D341Med (cell line): ENCODE results near the gene ARHGDIG.
"Not testable (repeated sequence)": the region's sequence is repeated elsewhere in the genome, so short reads cannot be mapped to it uniquely, and the experiment has no call there.

Source experiments
- DNase-seq: peaks from one replicate; pipeline ENCODE4 v3.0.0; 2012; ENCODE audit warnings: low spot score

Gene ARHGDIG

GRCh38 chr16:264440-264951, 15.9 kb upstream of the ARHGDIG start:
- no peak for DNase-seq

DNA sequence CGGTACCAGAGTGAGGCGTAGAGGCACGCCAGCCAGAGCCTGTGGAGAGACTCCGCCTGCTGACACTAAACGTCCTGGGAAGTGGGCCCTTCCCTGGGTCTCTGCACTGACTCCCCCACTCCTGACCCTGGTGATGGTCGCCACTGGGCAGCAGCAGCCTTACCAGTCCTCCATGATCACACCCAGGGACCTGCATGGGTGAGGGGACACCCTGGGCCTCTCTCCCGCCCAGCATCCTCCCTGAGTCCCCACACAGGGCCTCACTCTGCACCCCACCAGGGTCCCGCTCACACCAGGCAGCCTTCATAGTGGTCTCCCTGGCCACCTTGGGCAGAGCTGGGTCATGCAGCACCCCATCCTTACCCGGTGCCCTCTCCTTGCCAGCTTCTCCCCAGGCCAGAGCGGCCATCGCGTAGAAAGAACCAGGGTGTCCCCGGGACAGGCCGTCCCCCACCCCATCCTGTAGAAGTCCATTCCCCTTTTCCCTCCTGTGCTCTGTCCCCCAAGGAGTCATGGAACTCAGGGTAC, 15.3 kb upstream of the ARHGDIG start:
- no peak for DNase-seq

- DNase-seq, result no peak
Observed at GRCh38 chr16:265711-266110, 14.7 kb upstream of the ARHGDIG start.

GRCh38 chr16:266258-267164, 13.9 kb upstream of the ARHGDIG start:
- no peak for DNase-seq

- not testable (repeated sequence) for DNase-seq
Observed at GRCh38 chr16:267562-267961, 12.8 kb upstream of the ARHGDIG start.

DNA sequence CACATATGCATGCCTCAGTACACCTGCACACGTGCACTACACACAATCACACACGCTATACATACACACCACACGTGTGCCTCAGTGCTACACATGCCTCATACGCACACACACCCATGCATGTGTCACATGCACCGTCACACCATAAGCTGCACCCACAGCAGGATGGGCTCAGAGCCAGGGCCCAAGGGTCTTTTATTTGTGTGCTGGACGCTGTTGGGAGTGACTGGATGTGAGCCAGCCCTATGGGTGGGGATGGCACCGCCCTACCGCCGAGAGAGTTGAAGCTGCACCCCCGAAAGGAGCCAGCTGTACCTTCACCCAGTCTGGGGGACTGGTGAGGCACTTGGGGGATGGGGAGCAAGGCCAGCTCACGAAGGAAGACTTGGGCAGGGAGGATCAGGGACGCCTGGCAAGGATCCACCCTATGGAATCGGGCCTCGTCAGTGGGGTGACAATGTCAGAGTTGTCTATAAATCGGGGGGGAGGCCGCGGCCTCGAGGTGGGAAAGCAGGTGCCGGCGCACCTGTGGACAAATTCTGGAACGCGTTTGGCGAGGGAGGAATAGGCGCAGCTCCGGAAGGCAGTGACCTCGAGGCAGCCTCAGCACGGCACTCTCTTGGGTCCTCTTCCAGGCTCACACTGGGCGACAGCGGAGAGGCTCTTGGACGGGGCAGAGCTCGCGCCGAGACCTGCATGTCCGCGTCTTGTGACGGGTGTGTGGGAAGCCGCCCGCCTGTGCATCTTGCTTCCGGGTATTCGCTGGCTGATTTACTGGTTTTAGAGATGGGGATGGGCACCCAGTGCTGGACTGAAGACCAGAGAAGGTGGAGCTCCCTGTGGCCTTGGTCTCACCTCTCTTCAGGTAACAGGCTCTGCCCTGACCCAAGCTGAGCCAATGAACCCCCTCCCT, 12.0 kb upstream of the ARHGDIG start:
- DNase-seq, result no peak

DNA sequence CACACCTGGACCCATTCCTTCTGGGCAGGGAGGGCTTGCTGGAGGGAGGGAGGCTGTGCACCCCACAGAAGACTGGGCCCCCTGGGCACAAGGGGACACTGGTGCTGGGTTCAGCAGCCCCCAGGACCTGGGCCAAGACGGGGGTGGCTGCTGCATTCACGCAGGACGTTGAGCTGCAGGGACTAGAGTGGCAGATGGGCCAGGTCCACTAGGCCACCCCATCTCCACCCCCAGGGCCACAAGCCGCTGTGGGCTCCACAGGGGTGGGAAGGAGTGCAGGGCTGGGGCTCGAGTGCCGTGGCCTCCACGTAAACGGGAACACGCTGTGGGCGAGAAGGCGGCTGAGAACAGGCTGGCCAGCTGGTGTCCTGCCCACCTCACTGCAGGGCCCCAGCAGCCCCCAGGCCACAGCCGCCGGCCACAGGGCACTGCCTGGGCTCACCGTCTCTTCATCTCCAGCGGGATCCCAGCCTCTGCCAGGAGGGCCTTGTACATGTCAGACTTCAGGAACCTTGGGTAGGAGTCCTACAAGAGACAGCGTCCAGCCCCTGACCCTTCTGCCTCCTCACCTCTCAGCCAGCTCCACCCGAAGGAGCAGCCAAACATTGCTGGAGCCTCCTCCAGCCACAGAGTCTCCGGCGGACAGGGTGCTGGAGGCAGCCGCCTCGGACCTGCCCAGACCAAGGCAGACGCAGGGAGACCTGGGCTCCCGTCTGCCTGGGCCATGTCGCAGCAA, 11.2 kb upstream of the ARHGDIG start:
- no peak for DNase-seq

DNA sequence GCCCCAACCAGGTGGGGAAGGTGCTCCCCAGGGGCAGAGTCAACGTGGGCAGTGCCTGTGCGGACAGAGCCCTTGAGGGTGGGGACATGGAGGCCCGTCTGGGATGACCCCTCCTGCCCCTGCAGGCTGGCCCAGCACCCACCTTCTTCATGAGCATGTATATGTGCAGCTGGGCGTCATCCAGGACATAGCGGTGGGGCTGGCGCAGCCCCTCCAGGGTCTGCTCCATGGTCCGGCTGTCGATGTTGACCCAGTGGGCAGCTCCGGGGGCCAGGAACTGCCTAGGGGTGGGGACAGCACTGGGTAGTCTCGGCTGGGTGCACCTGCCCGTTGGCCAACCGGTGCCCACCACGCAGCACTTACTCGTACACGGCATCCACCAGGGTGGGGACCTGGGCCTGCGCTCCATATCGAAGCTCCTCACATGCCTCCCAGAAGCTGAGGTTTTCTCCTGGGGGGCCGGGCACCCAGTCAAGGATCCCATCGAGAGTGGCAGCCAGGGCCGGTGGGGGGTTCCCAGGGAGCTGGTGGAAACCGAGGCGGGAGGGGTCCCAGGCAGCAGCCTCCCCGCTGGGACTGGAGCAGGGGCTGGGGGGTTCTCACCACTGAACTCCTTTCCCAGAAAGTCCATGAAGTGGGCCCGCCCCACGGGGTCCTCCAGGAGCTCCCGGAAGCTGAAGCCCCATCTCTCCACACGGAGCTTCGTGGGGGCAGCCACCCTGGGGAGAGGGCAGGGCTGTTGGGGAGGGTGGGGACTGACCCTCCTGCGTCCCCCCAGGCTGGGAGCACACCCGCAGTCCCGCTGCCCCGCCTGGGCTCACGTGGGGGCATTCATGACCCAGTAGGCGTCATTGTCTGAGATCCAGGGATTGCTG, 9.8 kb upstream of the ARHGDIG start:
- no peak for DNase-seq

GRCh38 chr16:272633-273546, 7.5 kb upstream of the ARHGDIG start:
- DNase-seq, result no peak

- no peak for DNase-seq
Observed at GRCh38 chr16:273547-274421, 6.6 kb upstream of the ARHGDIG start.

DNA sequence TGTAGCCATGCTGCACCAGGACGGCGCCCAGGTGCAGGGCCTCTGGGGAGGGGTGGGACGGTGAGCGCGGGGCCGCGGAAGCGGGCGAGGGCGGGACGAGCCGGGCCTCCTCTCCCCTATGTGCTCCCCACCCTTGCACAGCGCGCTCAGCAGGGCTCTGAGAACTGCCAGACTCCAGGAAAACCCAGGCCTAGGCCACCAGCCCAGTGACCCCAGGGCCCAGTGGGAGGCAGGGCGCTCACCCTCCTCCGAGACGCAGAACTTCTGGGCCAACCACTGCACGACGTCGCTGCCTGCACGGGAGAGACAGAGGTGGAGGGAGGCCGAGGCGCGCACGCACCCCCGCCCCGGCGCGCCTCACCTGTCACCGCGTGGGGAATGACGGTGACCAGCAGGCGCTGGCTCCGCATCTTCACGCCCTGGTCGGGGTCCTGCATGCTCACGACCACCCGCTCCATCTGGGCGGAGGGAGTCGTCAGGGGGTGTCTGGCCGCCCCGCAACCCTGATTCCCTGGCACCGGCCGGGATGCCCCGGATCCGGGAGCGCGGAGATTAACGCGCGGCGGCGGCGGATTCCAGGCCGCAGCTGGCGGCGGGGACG, 5.2 kb upstream of the ARHGDIG start:
- no peak for DNase-seq

- DNase-seq, result no peak
Observed at GRCh38 chr16:275786-276232, 4.6 kb upstream of the ARHGDIG start, which contains the start of gene RGS11. Gene RGS11 (minus strand): TSS chr16:275944. CDS start chr16:275911, 33 bp downstream.

DNA sequence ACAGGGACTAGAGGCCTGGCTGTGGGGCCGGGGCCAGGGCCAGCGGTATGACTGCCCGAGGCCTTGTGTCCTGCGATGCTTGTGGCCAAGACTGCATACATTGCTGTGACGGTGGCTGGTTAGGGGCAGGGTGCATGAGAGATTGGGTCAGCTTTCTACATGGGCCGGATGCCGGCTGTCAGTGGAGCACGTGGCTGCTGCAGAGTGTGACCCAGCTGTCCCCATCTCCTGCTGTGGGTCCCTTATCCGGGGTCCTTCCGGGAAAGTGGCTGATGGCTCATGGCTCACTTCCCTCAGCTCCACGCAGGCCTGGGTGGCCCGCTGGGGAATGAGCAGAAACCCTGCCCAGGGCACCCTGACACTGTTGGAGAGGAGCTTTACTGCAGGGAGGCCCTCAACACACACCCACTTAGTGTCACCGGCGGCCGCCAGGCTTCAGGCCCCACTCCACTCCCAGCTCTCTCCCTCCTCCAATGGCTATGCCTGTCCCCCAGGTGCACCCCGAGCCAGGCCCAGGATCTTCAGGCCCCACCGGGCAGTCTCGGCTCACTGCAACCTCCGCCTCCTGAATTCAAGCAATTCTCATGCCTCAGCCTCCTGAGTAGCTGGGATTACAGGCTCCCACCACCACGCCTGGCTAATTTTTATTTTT, 3.8 kb upstream of the ARHGDIG start:
- DNase-seq, result no peak

DNA sequence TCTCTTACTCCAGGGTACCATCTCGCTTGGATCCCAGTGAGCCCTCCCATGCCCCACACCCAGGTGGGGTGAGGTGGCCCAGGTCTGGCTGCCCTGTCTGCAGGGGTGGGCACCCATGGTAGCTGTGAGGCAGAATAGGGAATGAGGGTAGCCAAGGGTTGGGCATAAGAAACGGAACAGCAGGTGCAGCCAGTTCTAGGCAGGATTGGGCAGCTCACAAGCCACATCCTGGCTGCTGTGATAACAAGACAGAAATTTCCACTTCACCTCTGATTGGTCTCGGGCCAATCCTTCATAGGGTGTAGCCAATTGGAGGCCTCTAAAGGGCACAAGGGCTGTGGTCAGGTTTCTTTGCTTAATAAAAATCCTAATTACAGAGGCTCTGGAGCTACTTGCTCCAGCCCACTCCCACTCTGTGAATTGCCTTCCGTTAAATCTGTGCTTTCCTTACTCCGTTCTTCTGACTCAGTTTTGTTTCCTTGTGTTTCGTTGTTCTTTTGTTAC, 1.5 kb upstream of the ARHGDIG start:
- no peak for DNase-seq

DNA sequence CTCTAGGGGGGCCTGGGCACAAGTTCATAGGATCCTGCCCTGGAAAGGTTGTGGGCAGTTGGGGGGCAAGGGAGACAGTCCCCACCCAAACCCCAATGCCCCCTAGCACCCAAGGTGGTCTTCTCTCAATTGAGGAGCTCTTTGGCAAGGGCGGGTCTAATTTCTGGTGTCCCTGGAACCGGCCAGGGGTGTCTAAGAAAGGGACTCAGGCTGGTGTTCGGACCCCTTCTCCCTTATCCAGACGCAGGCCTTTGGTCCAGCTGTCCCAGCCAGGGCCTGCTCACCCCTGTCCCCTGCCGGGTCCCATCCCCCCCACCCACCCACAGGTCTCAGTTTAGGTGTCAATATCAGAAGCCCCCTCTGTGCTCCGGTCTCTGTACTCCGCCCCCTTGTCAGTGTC, 860 bp upstream of the ARHGDIG start:
- DNase-seq, result no peak

DNA sequence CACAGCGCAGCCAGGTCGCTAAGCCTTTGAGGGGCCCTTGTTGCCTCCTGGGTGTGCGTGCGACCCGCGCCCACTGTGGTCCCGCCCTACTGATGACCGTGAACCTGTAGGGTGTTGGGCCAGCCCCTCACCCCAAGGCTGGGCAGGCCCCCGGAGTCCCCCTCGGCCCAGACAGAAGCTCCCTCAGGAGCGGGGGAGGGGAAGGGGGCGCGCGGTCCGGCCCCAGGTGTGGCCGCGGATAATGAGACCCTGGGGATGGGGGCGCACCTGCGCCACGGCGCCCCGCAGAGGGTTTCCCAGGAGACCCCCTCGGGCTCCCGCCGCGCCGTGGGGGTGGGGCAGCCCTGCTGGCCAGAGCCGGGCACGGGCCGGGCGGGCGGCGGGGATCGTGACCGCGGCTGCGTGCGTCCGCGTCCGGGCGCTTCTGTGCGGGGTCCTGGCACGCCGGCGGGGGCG, 358 bp upstream of the ARHGDIG start:
- DNase-seq, result peak; percentile 69

- no peak for DNase-seq
Observed at GRCh38 chr16:280991-281659, 734 bp downstream of the ARHGDIG start.
